Osteoblast (primary cell): ENCODE measurements around the gene CC2D1A. TPM values are rescaled to one million over a fixed set of nuclear protein-coding genes. Genes with fewer than 3 reads are reported as not detected.

Source experiments
- DNase-seq: peaks from one replicate; pipeline ENCODE4 v3.0.0; 2011; ENCODE audit warnings: low spot score, mixed read lengths; ENCODE audit not compliant: insufficient read length; ENCODE audit errors: missing footprints
- H2AFZ ChIP-seq: 2 replicates; pipeline ENCODE4 v1.6.0; 2011; ENCODE audit warnings: mild to moderate bottlenecking, low read length
- H3K27ac ChIP-seq: 2 replicates; pipeline ENCODE4 v1.5.1; 2011; ENCODE audit warnings: mild to moderate bottlenecking, low read depth, low read length, moderate library complexity
- H3K27me3 ChIP-seq: 2 replicates; pipeline ENCODE4 v1.6.0; 2012; ENCODE audit warnings: mild to moderate bottlenecking, control low read depth, inconsistent platforms, low read length, moderate library complexity; ENCODE audit not compliant: insufficient read depth
- H3K36me3 ChIP-seq: 2 replicates; pipeline ENCODE4 v1.5.1; 2011; ENCODE audit warnings: mild to moderate bottlenecking, low read length, control low read depth, moderate library complexity; ENCODE audit not compliant: insufficient read depth
- H3K4me1 ChIP-seq: 2 replicates; pipeline ENCODE4 v1.5.1; 2011; ENCODE audit warnings: mild to moderate bottlenecking, low read length, control low read depth, moderate library complexity; ENCODE audit not compliant: insufficient read depth
- H3K4me2 ChIP-seq: 2 replicates; pipeline ENCODE4 v1.6.0; 2011; ENCODE audit warnings: mild to moderate bottlenecking, low read length; ENCODE audit not compliant: insufficient read depth
- H3K4me3 ChIP-seq: fragments of 200-600 bp; sonication (generic); 3 replicates; pipeline ENCODE4 v1.5.1; 2012; ENCODE audit warnings: mild to moderate bottlenecking, low read length, inconsistent platforms; ENCODE audit not compliant: insufficient read depth
- H3K79me2 ChIP-seq: 2 replicates; pipeline ENCODE4 v1.6.0; 2012; ENCODE audit warnings: mild to moderate bottlenecking, low read length, control low read depth, inconsistent platforms; ENCODE audit not compliant: insufficient read depth
- H3K9me3 ChIP-seq: 2 replicates; pipeline ENCODE4 v1.5.1; 2011; ENCODE audit warnings: low read depth, low read length, control low read depth
- H4K20me1 ChIP-seq: 2 replicates; pipeline ENCODE4 v1.6.0; 2012; ENCODE audit warnings: mild to moderate bottlenecking, low read length, control low read depth; ENCODE audit not compliant: insufficient read depth
- CTCF ChIP-seq: IDR thresholded peaks from 2 replicates; pipeline ENCODE4 v1.5.1; 2011; ENCODE audit warnings: mild to moderate bottlenecking, low read depth, low read length, moderate library complexity; ENCODE audit errors: extremely low read depth
- total RNA-seq: library from RNA; depleted of rRNA; stranded (reverse); fragments of >200 nt; gene quantifications from 2 replicates; pipeline ENCODE4 v1.2.3, GENCODE V29; 2012

CC2D1A gene
- total RNA-seq, 1 donor, result 19.2 TPM

DNA sequence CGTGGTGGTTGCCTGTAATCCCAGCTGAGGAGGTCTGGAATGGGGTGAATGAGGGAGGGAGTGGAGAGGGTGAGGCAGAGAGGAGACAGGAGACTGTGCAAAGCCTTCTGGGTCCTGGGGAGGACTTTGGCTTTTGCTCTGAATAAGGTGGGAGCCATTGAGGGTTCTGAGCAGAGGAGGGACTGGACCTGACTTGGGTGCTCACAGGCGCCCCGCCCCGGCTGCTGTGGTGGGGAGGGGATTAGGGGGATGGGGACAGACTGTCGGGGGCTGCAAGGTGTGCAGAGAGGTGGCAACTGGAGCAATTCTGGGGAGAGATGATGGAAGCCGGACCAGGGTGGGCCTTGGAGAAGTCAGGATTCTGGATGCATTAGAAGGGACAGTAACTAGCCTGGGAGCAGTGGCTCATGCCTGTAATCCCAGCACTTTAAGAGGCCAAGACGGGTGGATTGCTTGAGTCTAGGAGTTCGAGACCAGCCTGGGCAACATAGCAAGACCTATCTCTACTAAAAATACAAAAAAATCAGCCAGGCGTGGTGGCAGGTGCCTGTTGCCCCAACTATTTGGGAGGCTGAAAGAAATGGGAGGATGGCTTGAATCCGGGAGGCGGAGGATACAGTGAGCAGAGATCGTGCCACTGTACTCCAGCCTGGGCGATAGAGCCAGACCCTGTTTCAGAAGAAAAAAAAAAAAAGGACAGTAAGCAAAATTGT lies 45.2 kb upstream of the CC2D1A start:
- Histone ChIP-seq H3K27ac (peak overlapping the region; percentile 79), H3K27me3 (peaks cover under 1% of the 10 kb centered on the region), H3K4me1 (peaks cover 9% of the 10 kb centered on the region), H3K4me3 (no peak overlapping the region), H3K4me2 (no peak overlapping the region), H3K79me2 (no peaks in the 10 kb centered on the region), H2AFZ (no peak overlapping the region), H4K20me1 (peaks cover 3% of the 10 kb centered on the region), H3K36me3 (no peaks in the 10 kb centered on the region), H3K9me3 (no peaks in the 10 kb centered on the region)
- no peak for TF ChIP-seq CTCF
- no peak for DNase-seq

DNA sequence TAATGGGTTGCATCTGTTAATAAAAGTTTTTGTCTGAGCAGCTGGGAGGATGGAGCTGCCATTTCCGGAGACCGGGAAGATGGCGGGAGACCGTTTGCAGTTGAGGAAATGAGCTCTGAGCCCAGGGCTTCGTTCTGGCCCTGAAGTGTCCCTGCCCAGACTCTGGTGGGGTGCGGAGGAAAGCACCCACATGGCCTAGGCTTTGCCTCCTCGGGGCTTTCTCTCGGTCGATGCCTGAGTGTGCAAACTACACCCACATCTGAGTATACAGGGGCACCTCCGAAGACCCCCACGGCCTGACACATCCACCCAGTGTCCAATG lies 44.6 kb upstream of the CC2D1A start:
- no peak for DNase-seq
- Histone ChIP-seq H3K36me3 (no peaks in the 10 kb centered on the region), H3K27me3 (peaks cover 5% of the 10 kb centered on the region), H3K27ac (peak overlapping the region; percentile 79), H3K79me2 (no peaks in the 10 kb centered on the region), H3K4me1 (peaks cover 9% of the 10 kb centered on the region), H3K4me2 (peak overlapping the region; percentile 82), H4K20me1 (peaks cover 3% of the 10 kb centered on the region), H3K9me3 (no peaks in the 10 kb centered on the region), H2AFZ (peak overlapping the region; percentile 74), H3K4me3 (peak overlapping the region; percentile 71)
- no peak for TF ChIP-seq CTCF

DNA sequence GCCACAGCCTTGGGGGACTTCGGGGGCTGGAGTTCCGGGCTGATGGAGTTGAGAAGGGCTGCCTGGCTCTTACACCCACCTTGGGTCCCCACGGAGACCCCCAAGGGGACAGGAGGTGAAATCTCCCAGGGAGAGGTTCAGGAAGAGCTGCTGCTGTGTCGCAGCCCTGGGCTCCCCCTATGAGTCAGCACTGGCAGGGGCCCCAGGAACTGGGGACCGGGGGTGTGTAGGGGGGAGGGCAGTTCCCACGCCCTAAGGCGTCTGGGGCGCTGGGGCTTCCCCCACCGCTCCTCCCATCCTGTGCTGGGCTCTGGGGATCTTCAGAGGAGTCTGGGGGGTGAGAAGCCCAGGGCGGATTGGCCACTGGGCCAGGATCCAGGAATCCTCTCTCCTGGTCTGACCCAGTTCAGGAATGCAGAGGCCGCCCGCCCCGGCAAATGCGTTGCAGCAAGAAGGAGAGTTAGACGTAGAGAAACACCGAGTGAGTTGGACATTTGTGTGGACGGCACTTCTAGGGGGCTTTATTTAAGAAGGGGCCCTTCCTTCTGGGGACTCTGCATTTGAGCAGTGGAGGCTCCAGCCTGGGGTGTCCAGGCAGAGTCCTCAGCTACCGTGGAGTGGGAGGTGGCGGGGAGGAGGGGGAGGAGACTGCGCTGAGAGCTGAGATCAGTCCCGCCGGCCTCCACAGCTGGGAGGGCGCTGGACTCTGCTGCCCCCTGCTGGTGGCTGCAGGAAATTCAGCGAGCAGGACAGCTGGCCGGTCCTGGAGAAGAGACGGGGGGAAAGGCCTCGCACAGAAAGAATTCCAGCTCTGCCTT lies 44.1 kb upstream of the CC2D1A start:
- TF ChIP-seq CTCF, result peak; percentile 79
- H3K79me2 ChIP-seq, result peaks cover 3% of the 10 kb centered on the region
- no peaks in the 10 kb centered on the region for H3K9me3 ChIP-seq
- no peaks in the 10 kb centered on the region for H3K36me3 ChIP-seq
- peak overlapping the region; percentile 79 for H3K27ac ChIP-seq
- DNase-seq, result peak; percentile 100
- H4K20me1 ChIP-seq, result peaks cover 3% of the 10 kb centered on the region
- peak overlapping the region; percentile 71 for H3K4me3 ChIP-seq
- H3K27me3 ChIP-seq, result peaks cover 8% of the 10 kb centered on the region
- peak overlapping the region; percentile 82 for H3K4me2 ChIP-seq
- peaks cover 9% of the 10 kb centered on the region for H3K4me1 ChIP-seq
- peak overlapping the region; percentile 74 for H2AFZ ChIP-seq

DNA sequence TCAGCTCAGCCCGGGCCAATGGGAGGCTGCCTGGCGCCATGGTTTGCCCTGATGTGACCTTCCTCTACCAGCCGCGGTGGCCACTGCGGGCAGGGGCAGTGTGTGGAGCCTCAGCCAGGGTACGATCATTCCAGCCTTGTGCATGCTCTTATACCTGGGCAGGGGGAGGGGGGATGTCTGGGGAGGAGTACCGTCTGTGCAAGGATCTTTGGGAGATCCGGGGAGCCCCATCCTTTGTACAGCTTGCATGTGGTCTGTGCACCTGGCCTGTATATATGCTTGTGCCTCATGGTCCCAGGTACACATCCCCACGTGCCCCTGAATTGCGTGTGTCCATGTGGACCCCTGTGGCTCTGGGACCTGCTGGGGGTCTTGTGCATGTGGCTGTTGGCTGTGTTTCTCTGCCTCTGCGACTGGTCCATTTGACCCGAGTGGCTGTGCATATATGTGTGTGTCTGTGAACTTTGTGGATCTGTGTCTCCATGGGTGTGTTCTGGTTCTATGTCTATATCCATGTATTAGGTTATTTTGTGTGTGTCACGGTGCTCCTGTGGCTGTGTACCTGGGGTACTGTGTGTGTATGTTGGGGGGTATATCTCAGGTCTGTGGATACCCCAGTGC lies 41.8 kb upstream of the CC2D1A start:
- H2AFZ ChIP-seq, result no peak overlapping the region
- no peaks in the 10 kb centered on the region for H3K36me3 ChIP-seq
- no peaks in the 10 kb centered on the region for H3K9me3 ChIP-seq
- DNase-seq, result peak; percentile 85
- H3K79me2 ChIP-seq, result peaks cover 3% of the 10 kb centered on the region
- no peak overlapping the region for H3K4me3 ChIP-seq
- peaks cover 3% of the 10 kb centered on the region for H4K20me1 ChIP-seq
- H3K27me3 ChIP-seq, result peaks cover 8% of the 10 kb centered on the region
- no peak overlapping the region for H3K4me2 ChIP-seq
- no peak for TF ChIP-seq CTCF
- no peak overlapping the region for H3K27ac ChIP-seq
- H3K4me1 ChIP-seq, result peaks cover 9% of the 10 kb centered on the region
